ENCODE results near the gene EPG5. TPM values are rescaled to one million over a fixed set of nuclear protein-coding genes. Genes with fewer than 3 reads are reported as not detected.

Gene EPG5
- total RNA-seq, 1 experiment from 2014 or later = 16.1 TPM

- H3K9me3 ChIP-seq (ENCODE audit: control insufficient read depth, low read depth, low read length) = peaks cover 3% of the 10 kb centered on the region
- no peak overlapping the region for H4K5ac ChIP-seq (ENCODE audit: insufficient read length, low read depth, low read length)
- H4K20me1 ChIP-seq (ENCODE audit: control insufficient read depth, insufficient read depth, insufficient read length) = no peaks in the 10 kb centered on the region
- no peak overlapping the region for H3K4ac ChIP-seq (ENCODE audit: low read depth, low read length)
- no peak overlapping the region for H3K4me2 ChIP-seq (ENCODE audit: insufficient read depth, insufficient read length, low read length)
- no peak overlapping the region for H3K23ac ChIP-seq (ENCODE audit: insufficient read length, low read depth, low read length)
- no peak overlapping the region for H3K56ac ChIP-seq (ENCODE audit: insufficient read length, low read depth, low read length)
- H3K4me1 Mint-ChIP-seq = peaks cover 20 to 21% of the 10 kb centered on the region in 2 experiments
- H4K8ac ChIP-seq (replicated peaks; ENCODE audit: insufficient read length, low read depth, low read length) = no peak overlapping the region
- H3K27ac Mint-ChIP-seq = no peak overlapping the region
- H3K27ac ChIP-seq (ENCODE audit: insufficient read length, low read depth, low read length) = no peak overlapping the region
- H4K91ac ChIP-seq (ENCODE audit: insufficient read length, low read depth, low read length) = no peak overlapping the region
- no peak overlapping the region for H2BK120ac ChIP-seq (ENCODE audit: low read depth, low read length, poor library complexity, severe bottlenecking)
- H3K9me3 Mint-ChIP-seq = peaks cover 33 to 42% of the 10 kb centered on the region in 2 experiments
- no peak for DNase-seq
- no peaks in the 10 kb centered on the region for H3K79me1 ChIP-seq (ENCODE audit: insufficient read depth, low read depth, low read length, poor library complexity, severe bottlenecking)
- H2AFZ ChIP-seq (ENCODE audit: low read length) = no peak overlapping the region
- H3K79me2 ChIP-seq (ENCODE audit: insufficient read depth, low read length) = no peaks in the 10 kb centered on the region
- no peak overlapping the region for H2BK15ac ChIP-seq (ENCODE audit: low read depth, low read length)
- H3K23me2 ChIP-seq (ENCODE audit: insufficient read length, low read depth, low read length, poor library complexity, severe bottlenecking) = no peaks in the 10 kb centered on the region
- H2AK5ac ChIP-seq (ENCODE audit: insufficient read length, low read length) = no peak overlapping the region
- no peak for TF ChIP-seq CTCF (conservative IDR thresholded peaks at IDR 0.05)
- H2BK5ac ChIP-seq (ENCODE audit: insufficient read length, low read length) = no peak overlapping the region
- H3K27me3 Mint-ChIP-seq (ENCODE audit: low read depth) = no peaks in the 10 kb centered on the region; the same call in 1 of the 2 replicates
- H2BK12ac ChIP-seq (ENCODE audit: insufficient read length, low read depth, low read length) = no peak overlapping the region
- peaks cover 13 to 38% (median 18%) of the 10 kb centered on the region in 3 experiments for H3K36me3 Mint-ChIP-seq (ENCODE audit: insufficient read depth in 1 of 3, low read depth in 3 of 3)
- H3K14ac ChIP-seq (ENCODE audit: insufficient read depth, low read length) = no peak overlapping the region
- no peak overlapping the region for H3K4me3 Mint-ChIP-seq
- H3K9ac ChIP-seq (ENCODE audit: extremely low read depth, insufficient read length, low read length) = no peak overlapping the region
- H3K4me1 ChIP-seq (ENCODE audit: insufficient read depth, low read length) = peaks cover 2% of the 10 kb centered on the region; the same call in 1 of the 2 replicates
- no peaks in the 10 kb centered on the region for H3K27me3 ChIP-seq (ENCODE audit: insufficient read depth, low read length)
- H3K18ac ChIP-seq (ENCODE audit: insufficient read length, low read depth, low read length) = no peak overlapping the region
- H2BK20ac ChIP-seq (ENCODE audit: low read depth, low read length, poor library complexity, severe bottlenecking) = no peak overlapping the region
- H3T11ph ChIP-seq (ENCODE audit: low read length) = no peak overlapping the region
Measured at GRCh38 chr18:45805551-45805950, 161.6 kb downstream of the EPG5 start.
